ENCODE measurements around the gene CATSPER3. TPM values are rescaled to one million over a fixed set of nuclear protein-coding genes. Genes with fewer than 3 reads are reported as not detected.

Gene CATSPER3
- total RNA-seq, 1 experiment from 2014 or later = 1.9 TPM

DNA sequence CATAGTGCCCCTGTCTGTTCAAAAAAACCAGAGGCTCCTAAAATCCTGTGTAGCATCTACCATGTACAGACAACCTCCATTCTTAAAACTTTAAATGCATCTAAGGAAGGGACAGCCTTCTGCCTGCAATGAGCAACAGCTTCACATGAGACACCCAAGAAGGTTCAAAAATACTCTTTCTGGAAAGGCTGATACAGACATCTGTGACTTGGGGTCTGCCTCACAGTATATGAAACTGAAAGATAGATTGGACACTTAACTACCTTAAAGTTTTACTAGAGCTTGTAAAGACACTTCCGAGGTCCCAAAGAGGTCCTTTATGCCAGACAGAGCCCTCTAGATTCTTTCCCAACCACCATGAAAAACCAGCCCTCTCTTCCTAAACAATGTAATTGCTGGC, 28.2 kb upstream of the CATSPER3 start:
- Mint-ChIP-seq H3K27ac (ENCODE audit: low read depth, unreplicated experiment) (peak overlapping the region; percentile 9), H3K36me3 (ENCODE audit: insufficient read depth, unreplicated experiment) (peaks cover 49% of the 10 kb centered on the region), H3K27me3 (ENCODE audit: insufficient read depth, unreplicated experiment) (no peaks in the 10 kb centered on the region), H3K4me1 (ENCODE audit: insufficient read depth, unreplicated experiment) (no peaks in the 10 kb centered on the region), H3K9me3 (ENCODE audit: unreplicated experiment) (no peaks in the 10 kb centered on the region), H3K4me3 (ENCODE audit: unreplicated experiment) (no peak overlapping the region)
- DNase-seq (ENCODE audit: unreplicated experiment) = no peak
- intact Hi-C loops (cut with micrococcal nuclease) = no loop called here
- POLR2A ChIA-PET = no interaction called here
- CTCF ChIA-PET = interaction anchor here (0.9 kb wide), 1 partner anchor 266 kb away, joined by 4 read pairs; no protein-coding TSS in a partner anchor
- BruUV-seq (replicated peaks) = no TSS peak
- TF ChIP-seq, protein P1, sequence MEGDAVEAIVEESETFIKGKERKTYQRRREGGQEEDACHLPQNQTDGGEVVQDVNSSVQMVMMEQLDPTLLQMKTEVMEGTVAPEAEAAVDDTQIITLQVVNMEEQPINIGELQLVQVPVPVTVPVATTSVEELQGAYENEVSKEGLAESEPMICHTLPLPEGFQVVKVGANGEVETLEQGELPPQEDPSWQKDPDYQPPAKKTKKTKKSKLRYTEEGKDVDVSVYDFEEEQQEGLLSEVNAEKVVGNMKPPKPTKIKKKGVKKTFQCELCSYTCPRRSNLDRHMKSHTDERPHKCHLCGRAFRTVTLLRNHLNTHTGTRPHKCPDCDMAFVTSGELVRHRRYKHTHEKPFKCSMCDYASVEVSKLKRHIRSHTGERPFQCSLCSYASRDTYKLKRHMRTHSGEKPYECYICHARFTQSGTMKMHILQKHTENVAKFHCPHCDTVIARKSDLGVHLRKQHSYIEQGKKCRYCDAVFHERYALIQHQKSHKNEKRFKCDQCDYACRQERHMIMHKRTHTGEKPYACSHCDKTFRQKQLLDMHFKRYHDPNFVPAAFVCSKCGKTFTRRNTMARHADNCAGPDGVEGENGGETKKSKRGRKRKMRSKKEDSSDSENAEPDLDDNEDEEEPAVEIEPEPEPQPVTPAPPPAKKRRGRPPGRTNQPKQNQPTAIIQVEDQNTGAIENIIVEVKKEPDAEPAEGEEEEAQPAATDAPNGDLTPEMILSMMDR (IDR thresholded peaks at IDR 0.05; ENCODE audit: unreplicated experiment) = no peak

DNA sequence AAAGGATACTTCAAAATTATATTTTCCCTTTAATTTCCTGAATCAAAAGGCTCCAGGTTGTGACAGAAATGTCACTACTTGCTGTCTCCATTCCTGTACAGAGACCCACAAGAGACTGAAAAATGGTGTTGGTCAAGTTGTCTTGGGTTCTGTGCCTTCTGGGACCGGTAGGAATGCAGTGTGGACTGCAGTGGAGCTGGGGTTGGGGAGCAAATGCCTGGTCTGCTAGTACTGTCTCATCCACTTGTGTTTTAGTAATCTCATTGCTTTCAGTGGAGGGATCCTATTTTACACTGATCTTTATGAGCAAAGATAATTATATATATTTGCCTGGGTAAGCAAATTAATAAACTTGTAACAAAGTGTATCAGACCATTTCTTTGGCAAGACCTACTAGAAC, 24.2 kb upstream of the CATSPER3 start:
- no peak for DNase-seq (ENCODE audit: unreplicated experiment)
- POLR2A ChIA-PET = no interaction called here
- no TSS peak for BruUV-seq (replicated peaks)
- H3K9me3 Mint-ChIP-seq (ENCODE audit: unreplicated experiment) = no peaks in the 10 kb centered on the region
- H3K36me3 Mint-ChIP-seq (ENCODE audit: insufficient read depth, unreplicated experiment) = peaks cover 38% of the 10 kb centered on the region
- intact Hi-C loops (cut with micrococcal nuclease) = no loop called here
- H3K27me3 Mint-ChIP-seq (ENCODE audit: insufficient read depth, unreplicated experiment) = no peaks in the 10 kb centered on the region
- CTCF ChIA-PET = no interaction called here
- H3K27ac Mint-ChIP-seq (ENCODE audit: low read depth, unreplicated experiment) = no peak overlapping the region
- TF ChIP-seq, protein P1 (IDR thresholded peaks at IDR 0.05; ENCODE audit: unreplicated experiment) = no peak
- H3K4me1 Mint-ChIP-seq (ENCODE audit: insufficient read depth, unreplicated experiment) = peaks cover under 1% of the 10 kb centered on the region
- no peak overlapping the region for H3K4me3 Mint-ChIP-seq (ENCODE audit: unreplicated experiment)

DNA sequence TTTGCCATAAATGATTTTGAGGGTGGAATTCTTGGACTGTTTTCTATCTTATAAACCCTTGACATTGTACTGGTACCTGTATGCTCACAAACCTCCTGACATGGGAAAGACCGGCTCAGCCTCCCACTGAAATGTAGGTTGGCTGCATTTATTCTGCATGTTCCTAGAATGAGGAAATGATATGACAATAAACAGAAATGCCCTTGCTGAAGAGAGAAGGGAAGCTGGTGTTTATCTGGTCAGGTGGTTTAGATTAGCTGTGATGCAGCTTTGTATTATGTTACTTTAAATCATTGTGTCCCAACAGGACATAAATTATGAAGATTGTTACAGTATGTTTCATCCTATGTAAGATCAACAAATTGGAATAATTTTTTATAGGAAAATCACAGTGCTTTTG, 23.1 kb upstream of the CATSPER3 start:
- Mint-ChIP-seq H3K36me3 (ENCODE audit: insufficient read depth, unreplicated experiment) (peaks cover 31% of the 10 kb centered on the region), H3K4me1 (ENCODE audit: insufficient read depth, unreplicated experiment) (peaks cover 11% of the 10 kb centered on the region), H3K4me3 (ENCODE audit: unreplicated experiment) (no peak overlapping the region), H3K27me3 (ENCODE audit: insufficient read depth, unreplicated experiment) (no peaks in the 10 kb centered on the region), H3K9me3 (ENCODE audit: unreplicated experiment) (no peaks in the 10 kb centered on the region), H3K27ac (ENCODE audit: low read depth, unreplicated experiment) (no peak overlapping the region)
- BruUV-seq (replicated peaks) = no TSS peak
- ChIA-PET CTCF (no interaction called here), POLR2A (interaction anchor here (1.5 kb wide), 2 partner anchors 9 to 13 kb away, joined by 5 read pairs; no protein-coding TSS in a partner anchor)
- intact Hi-C loops (cut with micrococcal nuclease) = no loop called here
- TF ChIP-seq, protein P1 (IDR thresholded peaks at IDR 0.05; ENCODE audit: unreplicated experiment) = no peak
- DNase-seq (ENCODE audit: unreplicated experiment) = no peak

DNA sequence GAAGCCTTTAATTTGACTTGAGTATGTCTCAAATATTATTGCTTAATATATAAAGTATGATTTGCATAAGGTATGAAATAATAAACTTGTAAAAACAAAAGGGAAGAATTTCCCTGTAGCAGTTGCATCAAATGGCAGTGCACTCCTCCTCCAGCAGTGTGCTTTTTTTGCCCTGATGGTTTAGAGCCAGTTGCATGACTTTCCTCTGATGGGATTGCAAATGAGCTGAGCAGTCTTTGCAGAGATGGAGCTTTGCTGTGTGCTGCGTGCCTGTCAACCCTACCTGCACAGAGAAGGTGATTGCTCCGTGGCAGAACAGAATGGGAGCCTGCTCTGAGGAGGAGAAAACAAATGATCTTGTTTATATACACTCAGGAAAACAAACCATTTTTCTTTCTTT, 22.7 kb upstream of the CATSPER3 start:
- peaks cover 11% of the 10 kb centered on the region for H3K4me1 Mint-ChIP-seq (ENCODE audit: insufficient read depth, unreplicated experiment)
- no peaks in the 10 kb centered on the region for H3K27me3 Mint-ChIP-seq (ENCODE audit: insufficient read depth, unreplicated experiment)
- peaks cover 27% of the 10 kb centered on the region for H3K36me3 Mint-ChIP-seq (ENCODE audit: insufficient read depth, unreplicated experiment)
- no peak overlapping the region for H3K27ac Mint-ChIP-seq (ENCODE audit: low read depth, unreplicated experiment)
- DNase-seq (ENCODE audit: unreplicated experiment) = no peak
- ChIA-PET CTCF (interaction anchor here (1.1 to 1.4 kb wide), 2 partner anchors 13 to 44 kb away, joined by 3 to 5 read pairs; no protein-coding TSS in a partner anchor), POLR2A (interaction anchor here (1.5 kb wide), 2 partner anchors 9 to 13 kb away, joined by 5 read pairs; no protein-coding TSS in a partner anchor)
- no peaks in the 10 kb centered on the region for H3K9me3 Mint-ChIP-seq (ENCODE audit: unreplicated experiment)
- intact Hi-C loops (cut with micrococcal nuclease) = no loop called here
- TF ChIP-seq, protein P1 (IDR thresholded peaks at IDR 0.05; ENCODE audit: unreplicated experiment) = no peak
- no TSS peak for BruUV-seq (replicated peaks)
- no peak overlapping the region for H3K4me3 Mint-ChIP-seq (ENCODE audit: unreplicated experiment)
